B cell (primary cell): ENCODE results near the gene MLIP.

ENCODE experiments used
- EZH2 ChIP-seq: IDR thresholded peaks from 2 replicates; pipeline ENCODE4 v1.6.1; 2012; ENCODE audit warnings: borderline replicate concordance, low read depth, mild to moderate bottlenecking, moderate library complexity, low read length; ENCODE audit not compliant: insufficient read depth, poor library complexity, severe bottlenecking
- TF ChIP-seq, protein P1 (sequence below): fragments of 200-600 bp; IDR thresholded peaks from one replicate; pipeline ENCODE4 v1.8.0; 2022; ENCODE audit warnings: antibody characterized with exemption, mild to moderate bottlenecking

- TF ChIP-seq, protein P1, sequence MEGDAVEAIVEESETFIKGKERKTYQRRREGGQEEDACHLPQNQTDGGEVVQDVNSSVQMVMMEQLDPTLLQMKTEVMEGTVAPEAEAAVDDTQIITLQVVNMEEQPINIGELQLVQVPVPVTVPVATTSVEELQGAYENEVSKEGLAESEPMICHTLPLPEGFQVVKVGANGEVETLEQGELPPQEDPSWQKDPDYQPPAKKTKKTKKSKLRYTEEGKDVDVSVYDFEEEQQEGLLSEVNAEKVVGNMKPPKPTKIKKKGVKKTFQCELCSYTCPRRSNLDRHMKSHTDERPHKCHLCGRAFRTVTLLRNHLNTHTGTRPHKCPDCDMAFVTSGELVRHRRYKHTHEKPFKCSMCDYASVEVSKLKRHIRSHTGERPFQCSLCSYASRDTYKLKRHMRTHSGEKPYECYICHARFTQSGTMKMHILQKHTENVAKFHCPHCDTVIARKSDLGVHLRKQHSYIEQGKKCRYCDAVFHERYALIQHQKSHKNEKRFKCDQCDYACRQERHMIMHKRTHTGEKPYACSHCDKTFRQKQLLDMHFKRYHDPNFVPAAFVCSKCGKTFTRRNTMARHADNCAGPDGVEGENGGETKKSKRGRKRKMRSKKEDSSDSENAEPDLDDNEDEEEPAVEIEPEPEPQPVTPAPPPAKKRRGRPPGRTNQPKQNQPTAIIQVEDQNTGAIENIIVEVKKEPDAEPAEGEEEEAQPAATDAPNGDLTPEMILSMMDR: no peak
- TF ChIP-seq EZH2: no peak
Observed at GRCh38 chr6:54289426-54289825, 178.2 kb downstream of the MLIP start.
